ENCODE measurements around the gene FAAP100.
"Not testable (repeated sequence)": the region's sequence is repeated elsewhere in the genome, so short reads cannot be mapped to it uniquely, and the experiment has no call there.

Gene FAAP100, protein sequence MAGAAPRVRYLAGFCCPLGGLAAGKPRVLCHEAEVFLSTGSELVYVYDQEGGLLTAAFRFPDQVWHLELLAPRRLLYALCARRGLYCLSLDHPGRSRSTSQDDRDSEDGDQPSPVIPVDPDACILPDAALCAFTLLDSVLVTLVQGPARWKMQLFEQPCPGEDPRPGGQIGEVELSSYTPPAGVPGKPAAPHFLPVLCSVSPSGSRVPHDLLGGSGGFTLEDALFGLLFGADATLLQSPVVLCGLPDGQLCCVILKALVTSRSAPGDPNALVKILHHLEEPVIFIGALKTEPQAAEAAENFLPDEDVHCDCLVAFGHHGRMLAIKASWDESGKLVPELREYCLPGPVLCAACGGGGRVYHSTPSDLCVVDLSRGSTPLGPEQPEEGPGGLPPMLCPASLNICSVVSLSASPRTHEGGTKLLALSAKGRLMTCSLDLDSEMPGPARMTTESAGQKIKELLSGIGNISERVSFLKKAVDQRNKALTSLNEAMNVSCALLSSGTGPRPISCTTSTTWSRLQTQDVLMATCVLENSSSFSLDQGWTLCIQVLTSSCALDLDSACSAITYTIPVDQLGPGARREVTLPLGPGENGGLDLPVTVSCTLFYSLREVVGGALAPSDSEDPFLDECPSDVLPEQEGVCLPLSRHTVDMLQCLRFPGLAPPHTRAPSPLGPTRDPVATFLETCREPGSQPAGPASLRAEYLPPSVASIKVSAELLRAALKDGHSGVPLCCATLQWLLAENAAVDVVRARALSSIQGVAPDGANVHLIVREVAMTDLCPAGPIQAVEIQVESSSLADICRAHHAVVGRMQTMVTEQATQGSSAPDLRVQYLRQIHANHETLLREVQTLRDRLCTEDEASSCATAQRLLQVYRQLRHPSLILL

DNA sequence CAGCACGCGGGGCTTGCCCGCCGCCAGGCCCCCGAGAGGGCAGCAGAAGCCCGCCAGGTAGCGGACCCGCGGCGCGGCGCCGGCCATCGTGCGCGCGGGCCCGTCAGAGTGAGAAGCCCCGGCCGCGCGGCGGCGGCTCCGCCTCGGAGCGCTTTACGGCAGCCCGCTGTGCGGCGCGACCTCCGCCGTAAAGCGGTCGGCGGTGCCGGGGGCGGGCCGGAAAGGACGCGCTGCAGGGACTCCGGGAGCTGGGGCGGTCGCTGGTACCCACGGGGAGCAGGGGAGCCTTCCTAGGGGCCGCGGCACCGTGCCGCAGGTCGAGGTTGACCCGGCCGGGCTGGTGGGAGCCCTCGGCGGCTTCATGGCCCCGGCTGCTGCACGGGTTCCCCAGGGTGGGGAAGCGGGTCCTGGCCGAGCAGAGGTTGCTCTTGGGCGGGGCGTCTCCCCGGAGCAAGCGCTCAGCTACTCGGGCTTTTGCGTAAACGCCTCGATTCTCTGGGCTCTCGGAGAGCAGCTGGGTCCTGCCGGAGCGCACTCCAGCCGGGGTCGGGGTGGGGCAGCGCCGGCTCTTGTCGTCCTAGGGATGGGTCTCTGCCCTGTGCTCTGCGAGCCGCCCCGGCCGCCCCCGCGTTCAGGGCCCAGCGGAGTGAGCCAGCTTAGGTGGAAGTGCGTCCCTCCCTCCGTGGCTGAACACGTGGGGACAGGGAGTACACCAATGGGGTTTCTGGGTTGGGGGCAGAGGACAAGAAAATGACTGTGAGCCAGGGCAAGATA, at the start of gene FAAP100:
Gene FAAP100, minus strand, starts transcription at position 110 of the 774 bp plus-strand sequence. Its CDS starts 23 bp downstream, at position 87.
- DNase-seq, result peak; percentile 71

DNA sequence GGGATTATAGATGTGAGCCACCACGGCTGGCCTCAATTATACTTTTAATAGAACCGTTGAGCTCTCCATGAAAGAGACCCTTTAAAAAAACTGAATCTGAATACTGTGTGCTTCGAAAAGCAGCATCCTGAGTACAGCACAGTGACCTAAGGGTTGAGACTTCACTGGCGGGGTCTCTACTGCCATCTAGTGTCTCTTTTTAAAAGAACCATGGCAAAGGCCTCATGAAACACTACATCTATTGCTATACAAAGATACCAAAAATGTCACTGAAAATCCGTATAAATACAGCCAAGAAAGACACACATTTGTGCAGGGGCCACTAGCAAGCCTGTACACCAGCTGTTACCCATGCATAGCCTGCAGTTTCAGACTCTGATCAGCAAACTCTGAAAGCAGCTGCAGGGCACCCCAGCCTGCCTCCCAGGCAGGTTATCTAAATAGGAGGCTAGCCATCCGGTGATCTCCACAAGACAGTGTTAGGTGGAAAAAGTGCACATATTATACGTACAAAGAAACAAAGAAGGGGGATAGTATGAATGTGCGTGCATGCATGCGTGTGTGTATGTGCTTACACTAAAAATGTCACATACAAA, 49.5 kb upstream of the FAAP100 start:
- peak; percentile 81 for DNase-seq

DNA sequence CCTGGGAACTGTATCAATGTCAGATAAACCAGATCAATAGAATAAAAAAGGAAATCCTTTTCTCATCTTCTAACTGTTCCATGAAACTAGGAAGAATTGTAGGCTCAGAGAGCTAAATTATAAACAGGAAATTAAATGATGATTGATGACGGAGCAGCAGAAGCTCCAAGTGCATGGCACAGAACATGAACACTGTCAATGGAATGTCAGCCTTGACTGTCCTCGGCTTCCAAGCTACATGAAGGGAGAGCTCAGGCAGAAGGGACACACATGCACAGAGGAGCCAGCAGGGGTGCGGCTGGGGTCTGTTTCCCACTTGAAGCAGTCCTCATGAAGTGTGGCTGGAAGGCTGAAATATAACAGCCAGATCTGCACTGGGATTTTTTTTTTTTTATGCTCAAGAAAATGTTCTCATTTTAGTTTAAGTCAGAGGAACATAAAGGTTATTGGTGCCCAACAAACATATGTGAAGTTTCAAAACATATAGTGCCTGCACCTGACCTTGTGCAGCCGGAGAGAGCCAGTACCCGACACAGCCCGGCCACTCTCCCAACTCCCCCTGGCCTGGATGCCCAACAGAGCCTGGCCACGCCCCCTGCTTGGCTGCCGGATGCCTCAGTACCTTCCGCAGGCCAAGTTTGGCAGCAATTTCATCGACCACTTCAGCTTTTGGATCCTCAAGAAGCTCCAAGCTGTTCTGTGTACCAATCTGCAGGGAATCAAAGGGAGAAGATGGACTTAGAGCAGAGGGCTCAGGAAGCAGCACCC, 47.8 kb upstream of the FAAP100 start:
- DNase-seq, result peak; percentile 82

DNA sequence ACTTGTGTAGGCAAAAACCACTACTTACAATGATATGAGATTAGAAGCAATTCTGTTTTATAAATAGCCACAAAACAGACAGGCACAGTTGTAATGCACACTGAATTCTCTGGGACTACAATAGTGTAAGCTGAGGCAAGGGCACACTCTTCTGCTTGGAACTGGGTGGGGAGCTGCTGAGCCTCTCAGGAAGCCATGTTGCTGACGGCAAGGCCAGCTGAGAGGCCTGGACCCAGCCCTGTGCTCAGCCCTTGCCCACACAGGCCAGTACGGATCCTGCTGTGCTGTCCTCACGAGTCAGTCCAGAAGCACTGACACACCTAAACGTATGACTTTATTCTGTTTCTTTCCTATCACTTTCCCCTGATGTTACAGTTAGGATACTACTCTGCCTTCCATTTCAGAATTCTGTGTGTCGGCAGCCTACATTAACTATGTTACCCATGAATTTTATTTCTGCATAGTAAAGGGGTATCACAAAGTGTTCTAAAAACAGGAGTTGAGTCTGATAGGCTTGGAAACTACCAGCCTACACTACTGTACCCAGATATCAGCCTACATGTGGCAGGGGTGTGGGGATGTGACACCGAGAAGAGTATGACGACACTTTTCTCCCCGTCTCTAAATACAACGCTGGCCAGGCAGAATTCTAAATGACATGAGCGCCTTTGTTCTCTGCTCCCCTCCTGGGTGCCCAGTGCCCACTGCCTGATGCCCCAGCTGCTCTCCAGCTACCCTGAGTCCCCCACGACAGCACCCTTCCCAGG, 41.1 kb upstream of the FAAP100 start:
- DNase-seq, result no peak

DNA sequence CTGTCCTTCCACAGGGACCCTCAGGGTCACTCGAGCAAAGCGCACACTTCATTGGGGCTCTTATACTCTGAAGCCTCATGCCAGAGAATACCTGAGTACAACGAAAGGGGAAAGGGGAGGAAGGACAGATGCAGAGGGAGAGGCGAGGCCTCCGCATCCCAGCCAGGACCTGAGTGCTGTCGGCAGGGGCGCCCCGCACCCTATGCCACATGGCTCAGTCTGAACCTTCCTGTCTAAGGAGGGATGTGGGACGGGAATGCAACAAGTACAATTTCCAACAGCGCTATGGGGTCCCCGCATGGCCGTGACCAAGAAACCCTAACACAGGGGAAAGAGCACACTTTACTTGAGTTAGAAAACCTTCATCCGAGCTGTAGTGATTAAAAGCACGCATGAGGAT, 39.8 kb upstream of the FAAP100 start:
- no peak for DNase-seq

DNA sequence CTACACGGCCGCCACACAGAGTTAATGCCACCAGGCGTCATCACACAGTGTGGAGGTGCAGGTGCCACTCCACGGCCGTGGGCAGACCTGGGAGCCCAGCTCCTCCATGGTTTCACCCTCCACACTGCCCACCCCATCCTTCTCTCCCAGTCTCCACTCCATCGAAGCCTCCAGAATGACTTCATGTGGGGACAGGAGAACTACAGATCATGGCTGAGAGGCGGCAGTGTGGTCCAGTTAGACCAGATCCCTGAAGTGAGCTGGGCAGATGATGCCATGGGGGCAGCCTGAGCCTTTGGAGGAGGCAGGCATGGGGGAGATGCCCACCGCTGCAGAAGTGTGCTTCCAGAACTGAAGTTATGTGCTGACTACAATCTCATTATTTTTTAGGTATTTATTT, 38.0 kb upstream of the FAAP100 start:
- no peak for DNase-seq

DNA sequence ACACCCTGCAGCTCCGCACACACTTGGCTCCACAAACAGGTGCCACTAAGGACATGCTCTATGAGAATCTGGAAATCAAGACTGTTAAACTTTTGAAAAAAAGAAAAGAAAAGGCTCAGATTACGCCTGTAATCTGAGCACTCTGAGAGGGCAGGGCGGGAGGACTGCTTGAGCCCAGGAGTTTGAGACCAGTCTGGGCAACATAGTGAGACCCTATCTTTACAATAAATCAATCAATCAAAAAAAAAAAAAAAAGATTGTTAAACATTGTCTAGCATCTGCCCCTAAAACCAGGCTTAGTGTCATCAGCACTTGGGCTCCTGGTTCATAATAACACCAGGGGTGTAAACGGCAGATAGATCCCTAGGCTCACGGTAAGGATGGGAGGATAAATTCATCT, 37.5 kb upstream of the FAAP100 start:
- DNase-seq, result no peak

DNA sequence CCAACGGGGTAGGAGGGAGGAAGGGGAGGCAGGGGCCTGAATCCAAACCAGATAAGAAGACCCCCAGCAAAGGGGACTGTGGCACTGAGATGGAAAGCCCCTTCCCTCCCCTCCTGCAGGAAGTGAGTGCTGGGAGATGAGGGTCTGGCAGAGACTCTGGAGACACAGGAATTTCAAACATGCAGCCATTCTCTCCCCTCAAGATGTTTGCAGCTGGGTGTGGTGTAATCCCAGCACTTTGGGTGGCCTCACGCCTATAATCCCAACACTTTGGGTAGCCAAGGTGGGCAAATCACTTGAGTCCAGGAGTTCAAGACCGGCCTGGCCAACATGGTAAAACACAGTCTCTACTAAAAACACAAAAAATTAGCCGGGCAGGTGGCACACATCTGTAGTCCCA, 33.9 kb upstream of the FAAP100 start:
- DNase-seq, result peak; percentile 34

DNA sequence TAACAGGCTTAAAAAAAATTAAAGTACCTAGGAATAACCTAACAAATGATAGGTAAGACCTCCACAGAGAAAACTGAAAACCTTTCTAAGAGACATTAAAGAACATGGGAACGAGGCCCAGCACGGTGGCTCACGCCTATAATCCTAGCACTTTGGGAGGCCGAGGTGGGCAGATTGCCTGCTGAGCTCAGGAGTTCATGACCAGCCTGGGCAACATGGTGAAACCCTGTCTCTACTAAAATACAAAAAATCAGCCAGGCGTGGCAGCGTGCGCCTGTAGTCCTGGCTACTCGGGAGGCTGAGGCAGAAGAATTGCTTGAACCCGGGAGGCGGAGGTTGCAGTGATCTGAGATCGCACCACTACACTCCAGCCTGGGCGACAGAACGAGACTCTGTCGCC, 32.6 kb upstream of the FAAP100 start:
- not testable (repeated sequence) for DNase-seq

DNA sequence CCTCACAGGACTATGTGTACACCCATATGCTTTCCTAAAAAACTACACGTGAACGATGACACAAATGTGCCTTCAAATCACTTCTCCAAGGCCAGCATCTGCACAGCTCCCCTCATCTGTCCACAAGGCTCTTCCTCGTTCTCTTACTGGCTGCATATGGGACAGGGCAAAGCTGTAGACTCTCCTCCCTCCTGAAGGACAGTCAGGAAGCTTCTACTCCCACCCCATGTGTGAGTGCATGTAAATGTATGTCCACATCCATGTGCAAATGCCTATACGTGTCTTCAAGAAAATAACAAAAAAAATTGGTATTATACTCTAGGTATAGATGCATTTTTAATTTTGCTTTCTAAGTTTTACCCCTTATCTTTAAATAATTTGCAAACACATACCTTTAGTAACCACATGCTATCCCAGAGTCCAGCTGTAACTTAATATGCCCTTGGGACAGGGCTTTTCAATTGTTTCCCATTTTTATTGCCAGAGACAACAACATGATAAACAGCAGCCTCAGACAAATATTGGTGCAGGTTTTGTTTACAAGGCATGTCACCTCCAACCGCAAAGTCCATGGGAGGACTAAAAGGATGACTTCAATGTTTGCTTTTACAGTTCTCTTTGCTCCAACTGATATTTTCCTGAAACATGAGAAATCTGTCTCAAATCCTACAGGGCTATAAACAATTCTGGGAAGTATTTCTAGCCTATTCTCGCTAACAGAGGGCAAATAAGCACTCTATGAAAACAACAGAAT, 31.6 kb upstream of the FAAP100 start:
- no peak for DNase-seq

DNA sequence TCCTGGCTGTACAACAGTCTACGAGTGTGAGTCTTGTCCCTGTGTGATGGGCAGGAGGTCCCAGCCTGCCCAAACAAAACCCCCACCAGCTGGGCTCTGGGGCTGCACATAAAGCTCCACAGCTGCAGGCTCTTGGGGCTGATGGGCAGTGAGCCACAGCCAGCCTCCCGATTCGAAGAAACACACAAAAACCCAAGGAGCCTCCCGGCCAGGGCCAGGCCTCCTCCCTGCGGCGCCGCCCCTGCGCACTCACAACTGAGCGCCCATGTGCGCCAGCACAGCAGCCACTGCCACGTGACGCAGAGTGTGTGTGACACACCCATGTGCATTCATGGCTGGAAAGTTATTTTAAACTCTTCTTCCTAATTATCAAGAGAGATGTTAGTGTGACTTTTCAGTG, 30.6 kb upstream of the FAAP100 start:
- no peak for DNase-seq

DNA sequence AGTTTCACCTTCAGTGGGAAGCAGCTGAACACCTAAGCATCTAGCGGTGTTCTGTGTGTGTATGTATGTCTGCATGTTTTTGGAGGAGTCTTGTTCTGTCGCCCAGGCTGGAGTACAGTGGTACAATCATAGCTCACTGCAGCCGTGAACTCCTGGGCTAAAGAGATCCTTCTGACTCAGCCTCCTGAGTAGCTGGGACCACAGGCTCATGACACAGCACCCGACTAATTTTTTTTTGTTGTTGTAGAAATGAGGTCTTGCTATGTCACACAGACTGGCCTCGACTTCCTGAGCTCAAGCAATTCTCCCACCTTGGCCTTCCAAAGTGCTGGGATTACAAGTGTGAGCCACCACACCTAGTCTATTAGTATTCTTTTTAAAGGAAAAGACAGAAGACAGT, 30.2 kb upstream of the FAAP100 start:
- DNase-seq, result peak; percentile 51

DNA sequence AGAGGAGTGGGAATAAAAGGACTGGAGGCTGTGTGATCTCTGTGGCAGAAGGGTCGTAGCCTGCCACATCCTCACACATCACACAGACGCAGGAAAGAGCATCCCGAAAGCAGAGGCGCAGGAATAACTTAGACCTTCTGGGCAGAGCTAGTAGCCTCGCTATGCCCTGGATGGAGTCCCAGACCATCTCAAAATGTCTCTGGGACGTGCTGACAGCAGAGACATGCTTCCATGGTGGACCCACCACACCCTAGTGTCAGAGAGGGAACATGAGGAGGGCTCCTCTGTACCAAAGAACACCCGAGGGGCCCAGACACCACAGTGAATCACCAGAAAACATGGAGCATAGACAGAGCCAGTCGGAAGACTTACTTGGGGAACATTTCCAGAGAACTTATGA, 29.6 kb upstream of the FAAP100 start:
- no peak for DNase-seq

DNA sequence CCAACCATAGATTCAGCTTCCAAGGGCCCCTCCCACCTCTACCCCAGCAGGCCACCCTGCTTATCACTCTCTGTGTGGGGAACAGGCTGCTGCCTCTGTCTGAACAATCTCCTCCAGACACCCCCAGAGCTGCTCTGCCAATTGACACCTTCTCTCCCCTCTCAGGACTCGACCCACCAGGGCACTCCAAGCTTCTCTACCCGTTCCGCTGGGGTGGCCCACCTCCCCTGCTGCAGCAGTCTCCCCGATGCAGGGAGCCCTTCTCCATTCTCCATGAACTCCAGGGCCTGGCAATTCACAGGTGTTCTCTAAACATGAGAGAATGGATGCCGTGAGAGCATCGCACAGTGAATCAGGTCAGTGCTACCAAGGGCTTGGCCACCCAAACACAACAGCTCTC, 28.3 kb upstream of the FAAP100 start:
- no peak for DNase-seq

DNA sequence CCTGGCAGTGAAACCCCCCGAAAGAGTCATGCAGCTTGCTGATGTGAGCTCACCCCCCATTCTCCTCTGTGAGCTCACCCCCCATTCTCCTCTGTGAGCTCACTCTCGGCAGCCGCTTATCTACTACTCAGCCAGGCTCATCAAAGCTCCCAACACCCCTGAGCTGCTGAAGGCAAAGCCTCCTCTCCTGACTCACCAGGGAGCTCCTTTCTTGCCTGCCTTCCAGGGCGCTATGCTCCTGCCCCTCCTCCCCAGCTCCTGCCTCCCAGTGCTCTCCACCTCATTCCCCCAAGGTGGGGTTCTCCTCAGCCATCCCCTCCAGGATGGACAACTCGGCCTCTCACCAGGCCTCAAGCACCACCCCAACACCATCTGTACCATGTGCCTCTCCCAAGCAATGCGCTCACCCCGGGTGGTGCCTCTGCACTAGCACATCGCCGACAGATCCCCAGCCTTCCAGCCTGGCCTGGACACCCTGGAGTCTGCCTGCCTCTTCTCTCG, 27.7 kb upstream of the FAAP100 start:
- peak; percentile 79 for DNase-seq

DNA sequence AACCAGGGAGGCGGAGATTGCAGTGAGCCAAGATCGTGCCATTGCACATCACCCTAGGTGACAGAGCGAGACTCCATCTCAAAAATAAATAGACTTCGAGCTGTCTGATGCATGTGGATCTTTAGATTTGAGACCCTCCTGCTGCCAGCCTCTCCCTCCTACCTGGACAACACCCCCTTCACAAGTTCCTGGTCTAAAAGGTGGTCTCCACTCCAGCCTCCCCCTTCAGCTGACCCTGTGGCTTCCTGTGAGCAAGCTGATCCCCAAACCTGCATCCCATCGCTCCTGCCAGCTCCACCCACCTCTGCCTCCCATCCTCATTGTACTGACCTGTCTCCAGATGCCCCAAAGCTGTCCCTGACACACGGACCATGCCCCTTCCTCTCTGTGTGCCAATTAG, 27.1 kb upstream of the FAAP100 start:
- no peak for DNase-seq

DNA sequence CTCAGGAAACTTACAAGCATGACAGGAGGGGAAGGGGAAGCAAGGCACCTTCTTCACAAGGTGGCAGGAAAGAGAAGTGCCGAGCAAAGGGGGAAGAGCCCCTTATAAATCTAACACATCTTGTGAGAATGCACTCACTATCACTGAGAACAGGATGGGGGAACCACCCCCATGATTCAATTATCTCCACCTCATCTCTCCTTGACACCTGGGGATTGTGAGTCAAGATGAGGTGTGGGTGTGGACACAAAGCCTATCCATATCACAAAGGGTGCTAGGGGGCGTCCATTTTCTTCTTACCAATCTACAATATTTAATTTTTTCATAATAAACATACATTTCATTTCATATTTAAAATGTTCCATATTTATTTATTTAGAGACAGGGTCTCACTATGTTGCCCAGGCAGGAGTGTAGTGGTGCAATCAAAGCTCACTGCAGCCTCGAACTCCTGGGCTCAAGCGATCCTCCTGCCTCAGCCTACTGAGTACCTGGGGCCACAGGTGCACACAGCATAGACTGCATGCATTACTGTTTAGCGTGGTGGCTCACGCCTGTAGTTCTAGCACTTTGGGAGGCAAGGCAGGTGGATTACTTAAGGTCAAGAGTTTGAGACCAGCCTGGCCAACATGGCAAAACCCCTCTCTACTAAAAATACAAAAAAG, 26.5 kb upstream of the FAAP100 start:
- DNase-seq, result no peak

DNA sequence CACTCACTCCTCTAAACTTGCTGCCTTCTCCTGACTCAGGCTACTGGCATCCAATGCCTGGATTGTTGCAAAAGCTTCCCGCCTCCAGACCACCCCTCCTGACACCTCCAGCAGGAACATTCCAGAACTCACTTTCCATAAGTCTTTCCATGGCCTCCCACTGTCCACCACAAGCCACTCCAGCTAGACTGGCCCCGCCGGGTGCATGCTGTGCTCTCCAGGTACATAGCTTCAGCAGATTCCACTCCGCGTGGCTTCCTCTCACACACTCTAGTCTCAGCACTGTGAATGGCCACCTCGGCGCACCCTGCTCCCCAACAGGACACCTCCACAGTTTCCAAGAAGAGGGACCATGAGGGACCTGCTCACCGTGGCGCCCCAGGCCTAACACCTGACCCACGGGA, 25.9 kb upstream of the FAAP100 start:
- DNase-seq, result peak; percentile 57

DNA sequence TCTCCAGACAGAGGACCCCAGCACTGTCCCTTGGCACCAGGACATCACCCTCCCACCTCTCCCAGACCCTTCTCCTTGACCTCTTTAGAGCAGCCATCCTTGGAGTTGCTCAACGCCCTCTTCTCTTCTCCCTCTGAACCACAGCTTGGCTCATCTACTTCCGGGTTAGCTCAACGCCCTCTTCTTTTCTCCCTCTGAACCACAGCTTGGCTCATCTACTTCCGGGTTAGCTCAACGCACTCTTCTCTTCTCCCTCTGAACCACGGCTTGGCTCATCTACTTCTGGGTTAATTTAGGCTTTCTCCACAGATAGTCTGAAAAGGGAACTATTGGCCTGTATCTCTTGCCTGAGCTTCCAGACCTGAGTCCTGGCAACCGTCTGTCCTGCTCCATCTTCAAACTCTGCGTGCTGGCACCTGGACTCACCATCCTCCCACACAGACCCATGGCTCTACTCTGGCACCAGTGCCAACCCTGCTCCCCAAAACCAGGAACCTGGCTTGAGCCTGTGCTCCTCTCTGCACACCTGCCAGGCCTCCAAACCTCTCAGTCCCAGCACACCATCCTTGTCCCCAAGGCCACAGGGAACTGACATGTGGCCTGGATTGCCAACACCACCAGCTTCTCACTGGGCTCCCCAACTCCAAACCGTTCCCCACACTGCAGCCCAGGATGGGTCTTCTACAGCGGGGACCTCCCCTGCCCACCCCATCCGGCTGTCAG, 25.3 kb upstream of the FAAP100 start:
- DNase-seq, result no peak

All from fibroblast of upper back skin (primary cell).